ENCODE results near the gene CGRRF1. TPM values are rescaled to one million over a fixed set of nuclear protein-coding genes. Genes with fewer than 3 reads are reported as not detected.

The CGRRF1 gene
- polyA plus RNA-seq, 3 donors from 2014 or later = 22.4 to 36.0 (median 27.5) TPM

DNA sequence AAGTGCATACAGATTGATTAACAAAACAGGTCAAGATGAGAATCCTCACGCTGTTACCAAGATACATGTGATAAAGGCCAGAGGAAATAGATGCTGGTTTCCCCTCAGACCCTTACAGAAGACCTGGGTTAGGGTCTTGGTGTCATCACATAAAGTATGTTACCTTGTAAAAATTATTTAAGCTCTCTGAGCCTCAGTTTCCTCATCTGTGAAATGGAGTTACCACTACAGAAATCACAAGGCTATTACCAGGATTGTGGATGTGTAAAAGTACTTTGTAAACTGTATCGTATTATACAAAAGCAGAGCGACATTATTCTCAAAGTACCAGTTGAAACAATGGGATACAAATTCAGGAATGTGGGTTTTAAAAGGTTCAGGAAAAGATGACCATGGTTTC lies 71.2 kb downstream of the CGRRF1 start:
- DNase-seq = no peak
- Mint-ChIP-seq H3K4me1 (no peaks in the 10 kb centered on the region), H3K27me3 (ENCODE audit: low read depth in 3 of 3) (peaks cover 9 to 25% (median 10%) of the 10 kb centered on the region in 3 donors), H3K36me3 (no peaks in the 10 kb centered on the region), H3K27ac (no peak overlapping the region), H3K4me3 (no peak overlapping the region), H3K9me3 (no peaks in the 10 kb centered on the region)

DNA sequence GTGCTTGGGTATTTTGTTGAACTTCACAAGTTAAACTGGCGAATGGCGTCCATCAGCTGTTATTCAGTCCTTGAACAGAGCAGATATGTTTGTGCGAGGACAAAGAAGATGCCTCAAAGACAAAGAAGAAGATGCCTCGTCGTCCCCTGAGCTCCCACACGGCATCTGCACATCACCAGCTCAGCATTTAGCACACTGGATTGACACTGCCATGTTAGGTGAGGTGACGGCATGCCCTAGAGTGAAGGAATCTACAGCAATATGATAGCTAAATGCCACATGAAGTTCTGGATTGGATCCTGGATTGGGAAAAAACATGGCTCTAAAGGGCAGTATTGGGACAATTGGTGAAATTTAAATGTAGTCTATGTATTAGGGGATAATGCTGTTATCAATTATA lies 72.6 kb downstream of the CGRRF1 start:
- no peaks in the 10 kb centered on the region for H3K36me3 Mint-ChIP-seq
- H3K4me3 Mint-ChIP-seq = no peak overlapping the region
- H3K9me3 Mint-ChIP-seq = peaks cover 0 to 1% (median 0%) of the 10 kb centered on the region in 6 donors
- no peaks in the 10 kb centered on the region for H3K4me1 Mint-ChIP-seq
- no peak for DNase-seq
- peaks cover 10 to 23% (median 14%) of the 10 kb centered on the region in 3 donors for H3K27me3 Mint-ChIP-seq (ENCODE audit: low read depth in 3 of 3)
- no peak overlapping the region for H3K27ac Mint-ChIP-seq

DNA sequence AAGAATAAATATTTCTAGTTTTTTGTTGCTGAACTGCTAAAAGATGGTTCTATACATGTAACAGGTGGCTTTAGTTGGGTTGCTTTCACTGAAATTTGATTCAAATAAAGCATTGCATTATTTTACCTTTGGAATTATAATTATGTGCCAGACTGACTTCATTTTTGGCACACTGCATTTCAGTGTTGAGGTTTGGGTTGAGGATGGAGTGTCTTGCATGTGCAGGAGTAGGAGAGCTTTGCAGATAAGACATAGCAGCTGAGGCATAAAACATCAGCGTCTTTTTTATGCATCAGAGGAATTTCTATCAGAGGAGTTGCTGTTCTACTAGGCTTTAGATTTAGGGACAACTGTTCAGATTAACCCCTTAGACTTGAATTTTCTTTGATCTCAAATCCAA lies 74.4 kb downstream of the CGRRF1 start:
- Mint-ChIP-seq H3K27ac (no peak overlapping the region), H3K4me3 (no peak overlapping the region), H3K36me3 (no peaks in the 10 kb centered on the region), H3K9me3 (peaks cover 0 to 1% (median 0%) of the 10 kb centered on the region in 6 donors), H3K4me1 (no peaks in the 10 kb centered on the region), H3K27me3 (ENCODE audit: low read depth in 3 of 3) (peaks cover 11 to 23% (median 16%) of the 10 kb centered on the region in 3 donors)
- no peak for DNase-seq

DNA sequence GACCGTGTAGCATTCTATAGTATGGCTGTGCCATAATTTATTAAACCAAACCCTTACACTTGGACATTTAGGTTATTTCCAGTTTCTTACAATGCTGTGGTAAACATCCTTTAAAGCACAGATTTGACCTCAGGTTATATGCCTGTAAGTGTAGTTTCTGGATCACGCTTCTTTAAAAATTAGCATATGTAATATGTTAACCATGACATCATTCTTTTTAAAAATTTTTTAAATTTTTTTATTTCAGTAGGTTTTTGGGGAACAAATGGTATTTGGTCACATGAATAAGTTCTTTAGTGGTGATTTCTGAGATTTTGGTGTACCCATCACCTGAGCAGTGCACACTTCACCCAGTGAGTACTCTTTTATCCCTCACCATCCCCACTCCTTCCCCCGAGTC lies 75.5 kb downstream of the CGRRF1 start:
- Mint-ChIP-seq H3K4me1 (no peaks in the 10 kb centered on the region), H3K9me3 (peaks cover 0 to 1% (median 0%) of the 10 kb centered on the region in 6 donors), H3K27me3 (ENCODE audit: low read depth in 3 of 3) (peaks cover 16 to 27% (median 17%) of the 10 kb centered on the region in 3 donors), H3K36me3 (no peaks in the 10 kb centered on the region), H3K4me3 (no peak overlapping the region), H3K27ac (no peak overlapping the region)
- DNase-seq = no peak

Other genes with a start within 250 kb of the CGRRF1 start
- gene CDKN3, start 112.9 kb upstream of the CGRRF1 start, polyA plus RNA-seq = 1 to 10 TPM; 2.7 to 6.4 (median 6.4) TPM
- gene CNIH1, start 68.5 kb upstream of the CGRRF1 start, polyA plus RNA-seq = 100 to 1,000 TPM in 1 of 3 donors, 10 to 100 TPM in 2; 59.7 to 101 (median 61.8) TPM
- gene GMFB, start 20.9 kb upstream of the CGRRF1 start, polyA plus RNA-seq = 10 to 100 TPM; 17.9 to 29.1 (median 28.0) TPM
- gene SAMD4A, start 57.2 kb downstream of the CGRRF1 start, polyA plus RNA-seq = not detected